ENCODE data around the gene MBNL3.

MBNL3 gene

DNA sequence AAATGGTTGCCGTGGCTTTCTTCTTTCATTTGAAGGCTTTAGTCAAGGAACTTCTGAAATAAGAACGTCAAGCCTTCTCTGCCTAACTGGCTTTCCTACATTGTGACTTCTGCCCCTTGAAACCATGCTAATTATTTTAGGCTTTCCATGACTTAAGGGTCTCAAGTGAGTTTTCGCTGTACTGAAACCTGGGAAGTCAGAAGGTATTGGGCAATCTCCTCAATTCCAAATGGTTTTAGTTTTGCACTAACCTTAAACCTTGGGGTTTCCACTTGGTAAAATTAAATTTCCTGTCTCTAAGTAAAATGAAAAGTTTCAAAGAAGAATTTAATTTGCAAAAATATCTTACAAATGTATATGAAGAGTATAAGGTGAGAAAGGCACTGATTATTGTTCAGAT, 73.8 kb downstream of the MBNL3 start:
- H3K79me2 ChIP-seq (ENCODE audit: insufficient read depth, low read length) = no peaks in the 10 kb centered on the region
- no peak overlapping the region for H3K9ac ChIP-seq (ENCODE audit: low read length)
- no peaks in the 10 kb centered on the region for H4K20me1 ChIP-seq (ENCODE audit: low read depth, low read length)
- H3F3A ChIP-seq (ENCODE audit: insufficient read depth) = no peaks in the 10 kb centered on the region
- no peak for TF ChIP-seq CTCF (IDR thresholded peaks at IDR 0.05; ENCODE audit: insufficient read depth, low read length, poor library complexity, severe bottlenecking)
- TF ChIP-seq EZH2phosphoT487 (conservative IDR thresholded peaks at IDR 0.05; ENCODE audit: low read length) = no peak
- no peaks in the 10 kb centered on the region for H3K36me3 ChIP-seq (ENCODE audit: low read length)
- no peak overlapping the region for H3K27ac ChIP-seq (ENCODE audit: low read depth, low read length)
- H2AFZ ChIP-seq (ENCODE audit: low read depth, low read length, severe bottlenecking) = no peak overlapping the region
- no peak overlapping the region for H3K4me2 ChIP-seq (ENCODE audit: low read depth, low read length, poor library complexity, severe bottlenecking)
- no peaks in the 10 kb centered on the region for H3K9me3 ChIP-seq (ENCODE audit: insufficient read depth, low read length)
- no peaks in the 10 kb centered on the region for H3K9me2 ChIP-seq (replicated peaks; ENCODE audit: insufficient read depth, low read length)
- H3K4me3 ChIP-seq (ENCODE audit: insufficient read depth, low read length, poor library complexity, severe bottlenecking) = no peak overlapping the region
- no peaks in the 10 kb centered on the region for H3K27me3 ChIP-seq (ENCODE audit: low read length)

GRCh38 chrX:132414404-132414803, 74.4 kb downstream of the MBNL3 start:
- TF ChIP-seq EZH2phosphoT487 (conservative IDR thresholded peaks at IDR 0.05; ENCODE audit: low read length) (no peak), CTCF (IDR thresholded peaks at IDR 0.05; ENCODE audit: insufficient read depth, low read length, poor library complexity, severe bottlenecking) (no peak)
- Histone ChIP-seq H3K27ac (ENCODE audit: low read depth, low read length) (no peak overlapping the region), H3F3A (ENCODE audit: insufficient read depth) (no peaks in the 10 kb centered on the region), H3K4me2 (ENCODE audit: low read depth, low read length, poor library complexity, severe bottlenecking) (no peak overlapping the region), H3K4me3 (ENCODE audit: insufficient read depth, low read length, poor library complexity, severe bottlenecking) (no peak overlapping the region), H4K20me1 (ENCODE audit: low read depth, low read length) (no peaks in the 10 kb centered on the region), H3K9me2 (replicated peaks; ENCODE audit: insufficient read depth, low read length) (no peaks in the 10 kb centered on the region), H3K9ac (ENCODE audit: low read length) (no peak overlapping the region), H2AFZ (ENCODE audit: low read depth, low read length, severe bottlenecking) (no peak overlapping the region), H3K79me2 (ENCODE audit: insufficient read depth, low read length) (no peaks in the 10 kb centered on the region), H3K36me3 (ENCODE audit: low read length) (no peaks in the 10 kb centered on the region), H3K9me3 (ENCODE audit: insufficient read depth, low read length) (no peaks in the 10 kb centered on the region), H3K27me3 (ENCODE audit: low read length) (no peaks in the 10 kb centered on the region)

DNA sequence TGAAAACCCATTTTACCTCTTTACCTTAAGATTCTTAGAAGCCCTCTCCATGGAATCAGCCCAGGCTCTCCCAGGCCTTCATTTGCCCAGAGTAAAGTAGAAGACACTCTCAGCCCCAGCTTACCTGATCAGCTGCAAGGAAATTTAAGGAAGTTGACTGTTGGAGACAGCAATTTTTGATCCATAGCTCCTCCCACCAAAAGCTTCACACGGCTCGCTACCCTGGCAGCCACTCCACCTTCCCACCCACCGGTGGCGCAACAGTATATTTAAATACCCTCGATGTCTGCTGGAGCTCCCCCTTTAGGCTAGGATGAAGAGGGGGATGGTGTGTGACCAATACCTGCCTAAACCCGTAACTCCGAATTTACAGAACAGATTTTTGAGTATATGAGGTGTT, 75.4 kb downstream of the MBNL3 start:
- Histone ChIP-seq H3K79me2 (ENCODE audit: insufficient read depth, low read length) (no peaks in the 10 kb centered on the region), H3K4me3 (ENCODE audit: insufficient read depth, low read length, poor library complexity, severe bottlenecking) (no peak overlapping the region)
- TF ChIP-seq EZH2phosphoT487 (conservative IDR thresholded peaks at IDR 0.05; ENCODE audit: low read length) = no peak
- no peak for TF ChIP-seq CTCF (IDR thresholded peaks at IDR 0.05; ENCODE audit: insufficient read depth, low read length, poor library complexity, severe bottlenecking)

More for the DNA sequence above, 75.4 kb downstream of the MBNL3 start:
- H2AFZ ChIP-seq (ENCODE audit: low read depth, low read length, severe bottlenecking) = no peak overlapping the region
- H3K9me2 ChIP-seq (replicated peaks; ENCODE audit: insufficient read depth, low read length) = no peaks in the 10 kb centered on the region
- H3K27ac ChIP-seq (ENCODE audit: low read depth, low read length) = no peak overlapping the region
- no peaks in the 10 kb centered on the region for H4K20me1 ChIP-seq (ENCODE audit: low read depth, low read length)
- no peak overlapping the region for H3K4me2 ChIP-seq (ENCODE audit: low read depth, low read length, poor library complexity, severe bottlenecking)
- no peaks in the 10 kb centered on the region for H3K27me3 ChIP-seq (ENCODE audit: low read length)
- no peaks in the 10 kb centered on the region for H3K9me3 ChIP-seq (ENCODE audit: insufficient read depth, low read length)
- no peaks in the 10 kb centered on the region for H3K36me3 ChIP-seq (ENCODE audit: low read length)
- no peak overlapping the region for H3K9ac ChIP-seq (ENCODE audit: low read length)
- no peaks in the 10 kb centered on the region for H3F3A ChIP-seq (ENCODE audit: insufficient read depth)

Measured in SU-DHL-6 (cell line).